ENCODE results near the gene HYOU1.
"Not testable (repeated sequence)": the region's sequence is repeated elsewhere in the genome, so short reads cannot be mapped to it uniquely, and the experiment has no call there.

The HYOU1 gene

GRCh38 chr11:119039471-119039870, 17.5 kb downstream of the HYOU1 start:
- DNase-seq: not testable (repeated sequence)

GRCh38 chr11:119038884-119039283, 18.1 kb downstream of the HYOU1 start:
- no peak for DNase-seq

- DNase-seq: no peak
Measured at GRCh38 chr11:119034813-119035212, 22.2 kb downstream of the HYOU1 start.

- DNase-seq: not testable (repeated sequence)
Measured at GRCh38 chr11:119033421-119033820, 23.6 kb downstream of the HYOU1 start.

- no peak for DNase-seq
Measured at GRCh38 chr11:119031912-119032280, 25.1 kb downstream of the HYOU1 start.

- DNase-seq: peak; percentile 99
Measured at GRCh38 chr11:119030329-119031047, 26.5 kb downstream of the HYOU1 start, which contains the start of gene SLC37A4. SLC37A4 (minus strand) TSS chr11:119030877.

GRCh38 chr11:119030029-119030328, 27.0 kb downstream of the HYOU1 start:
- DNase-seq: no peak

GRCh38 chr11:119029340-119030028, 27.5 kb downstream of the HYOU1 start:
- DNase-seq: peak; percentile 65

GRCh38 chr11:119029069-119029339, 28.0 kb downstream of the HYOU1 start:
- no peak for DNase-seq

GRCh38 chr11:119028346-119029068, 28.5 kb downstream of the HYOU1 start:
- no peak for DNase-seq

GRCh38 chr11:119027561-119028345, 29.3 kb downstream of the HYOU1 start:
- no peak for DNase-seq

- no peak for DNase-seq
Measured at GRCh38 chr11:119026970-119027369, 30.0 kb downstream of the HYOU1 start.

GRCh38 chr11:119025978-119026766, 30.8 kb downstream of the HYOU1 start:
- no peak for DNase-seq

- no peak for DNase-seq
Measured at GRCh38 chr11:119025541-119025940, 31.5 kb downstream of the HYOU1 start.

- DNase-seq: no peak
Measured at GRCh38 chr11:119025099-119025473, 31.9 kb downstream of the HYOU1 start.

- no peak for DNase-seq
Measured at GRCh38 chr11:119024430-119025098, 32.4 kb downstream of the HYOU1 start.

GRCh38 chr11:119023741-119024140, 33.3 kb downstream of the HYOU1 start:
- DNase-seq: no peak

GRCh38 chr11:119021631-119022030, 35.4 kb downstream of the HYOU1 start:
- DNase-seq: no peak

GRCh38 chr11:119019996-119020395, 37.0 kb downstream of the HYOU1 start:
- no peak for DNase-seq

- DNase-seq: peak; percentile 96
Measured at GRCh38 chr11:119018074-119018938, 38.7 kb downstream of the HYOU1 start, which contains the start of the genes RPS25 and TRAPPC4. RPS25 (minus strand) TSS chr11:119018343; CDS start chr11:119018284, 59 bp downstream. TRAPPC4 (plus strand) TSS chr11:119018766; CDS start chr11:119018796, 30 bp downstream.

GRCh38 chr11:119017377-119017776, 39.6 kb downstream of the HYOU1 start:
- DNase-seq: not testable (repeated sequence)
